Measurements from ENCODE around the gene PTGDR. TPM values are rescaled to one million over a fixed set of nuclear protein-coding genes. Genes with fewer than 3 reads are reported as not detected.

The PTGDR gene
- total RNA-seq, 1 donor from 2014 or later, result not detected

GRCh38 chr14:52262600-52262999 is 4.9 kb upstream of the PTGDR start:
- DNase-seq, result no peak
- Mint-ChIP-seq H3K27ac (no peak overlapping the region), H3K27me3 (peaks cover 28% of the 10 kb centered on the region), H3K9me3 (no peaks in the 10 kb centered on the region), H3K4me1 (peaks cover 26% of the 10 kb centered on the region), H3K4me3 (no peak overlapping the region), H3K36me3 (ENCODE audit: low read depth) (no peaks in the 10 kb centered on the region)
- CTCF ChIA-PET, result no interaction called here
- intact Hi-C loops (cut with micrococcal nuclease), result no loop called here
- POLR2A ChIA-PET, result no interaction called here
- TF ChIP-seq, protein P1, sequence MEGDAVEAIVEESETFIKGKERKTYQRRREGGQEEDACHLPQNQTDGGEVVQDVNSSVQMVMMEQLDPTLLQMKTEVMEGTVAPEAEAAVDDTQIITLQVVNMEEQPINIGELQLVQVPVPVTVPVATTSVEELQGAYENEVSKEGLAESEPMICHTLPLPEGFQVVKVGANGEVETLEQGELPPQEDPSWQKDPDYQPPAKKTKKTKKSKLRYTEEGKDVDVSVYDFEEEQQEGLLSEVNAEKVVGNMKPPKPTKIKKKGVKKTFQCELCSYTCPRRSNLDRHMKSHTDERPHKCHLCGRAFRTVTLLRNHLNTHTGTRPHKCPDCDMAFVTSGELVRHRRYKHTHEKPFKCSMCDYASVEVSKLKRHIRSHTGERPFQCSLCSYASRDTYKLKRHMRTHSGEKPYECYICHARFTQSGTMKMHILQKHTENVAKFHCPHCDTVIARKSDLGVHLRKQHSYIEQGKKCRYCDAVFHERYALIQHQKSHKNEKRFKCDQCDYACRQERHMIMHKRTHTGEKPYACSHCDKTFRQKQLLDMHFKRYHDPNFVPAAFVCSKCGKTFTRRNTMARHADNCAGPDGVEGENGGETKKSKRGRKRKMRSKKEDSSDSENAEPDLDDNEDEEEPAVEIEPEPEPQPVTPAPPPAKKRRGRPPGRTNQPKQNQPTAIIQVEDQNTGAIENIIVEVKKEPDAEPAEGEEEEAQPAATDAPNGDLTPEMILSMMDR (IDR thresholded peaks at IDR 0.05), result no peak
- no peak for ATAC-seq (ENCODE audit: low read depth)

GRCh38 chr14:52263190-52263589 is 4.3 kb upstream of the PTGDR start:
- POLR2A ChIA-PET, result no interaction called here
- H3K27ac Mint-ChIP-seq, result no peak overlapping the region
- CTCF ChIA-PET, result no interaction called here
- H3K4me3 Mint-ChIP-seq, result no peak overlapping the region
- peaks cover 32% of the 10 kb centered on the region for H3K4me1 Mint-ChIP-seq
- DNase-seq (no peak), ATAC-seq (ENCODE audit: low read depth) (no peak)
- no peaks in the 10 kb centered on the region for H3K9me3 Mint-ChIP-seq
- no peaks in the 10 kb centered on the region for H3K36me3 Mint-ChIP-seq (ENCODE audit: low read depth)
- TF ChIP-seq, protein P1 (IDR thresholded peaks at IDR 0.05), result no peak
- H3K27me3 Mint-ChIP-seq, result peaks cover 32% of the 10 kb centered on the region
- intact Hi-C loops (cut with micrococcal nuclease), result no loop called here

DNA sequence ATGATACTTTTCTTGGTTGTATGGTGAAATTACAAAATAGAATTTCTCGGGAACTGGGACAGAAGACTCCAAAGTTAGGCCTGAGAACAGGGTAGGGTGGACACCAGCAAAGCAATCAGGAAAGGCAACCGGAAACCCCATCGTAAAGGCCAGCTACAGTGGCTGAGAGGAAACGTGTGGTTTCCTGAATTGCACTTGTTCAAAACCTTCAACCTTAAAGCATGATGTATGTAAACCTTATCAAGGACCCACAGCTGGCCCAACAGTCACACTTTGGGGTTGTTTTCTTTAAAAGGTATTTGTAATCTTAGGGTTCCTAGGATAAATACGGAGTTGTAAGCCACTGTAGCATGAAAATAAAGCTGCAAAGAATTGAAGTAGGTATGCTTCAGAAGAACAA is 2.2 kb upstream of the PTGDR start:
- Mint-ChIP-seq H3K4me1 (peaks cover 43% of the 10 kb centered on the region), H3K4me3 (no peak overlapping the region), H3K27ac (no peak overlapping the region), H3K9me3 (no peaks in the 10 kb centered on the region), H3K36me3 (ENCODE audit: low read depth) (no peaks in the 10 kb centered on the region), H3K27me3 (peaks cover 47% of the 10 kb centered on the region)
- TF ChIP-seq, protein P1 (IDR thresholded peaks at IDR 0.05), result no peak
- DNase-seq (no peak), ATAC-seq (ENCODE audit: low read depth) (no peak)
- CTCF ChIA-PET, result no interaction called here
- intact Hi-C loops (cut with micrococcal nuclease), result no loop called here
- POLR2A ChIA-PET, result no interaction called here

GRCh38 chr14:52266179-52266578 is 1.3 kb upstream of the PTGDR start:
- intact Hi-C loops (cut with micrococcal nuclease), result no loop called here
- CTCF ChIA-PET, result no interaction called here
- H3K27me3 Mint-ChIP-seq, result peaks cover 45% of the 10 kb centered on the region

DNA sequence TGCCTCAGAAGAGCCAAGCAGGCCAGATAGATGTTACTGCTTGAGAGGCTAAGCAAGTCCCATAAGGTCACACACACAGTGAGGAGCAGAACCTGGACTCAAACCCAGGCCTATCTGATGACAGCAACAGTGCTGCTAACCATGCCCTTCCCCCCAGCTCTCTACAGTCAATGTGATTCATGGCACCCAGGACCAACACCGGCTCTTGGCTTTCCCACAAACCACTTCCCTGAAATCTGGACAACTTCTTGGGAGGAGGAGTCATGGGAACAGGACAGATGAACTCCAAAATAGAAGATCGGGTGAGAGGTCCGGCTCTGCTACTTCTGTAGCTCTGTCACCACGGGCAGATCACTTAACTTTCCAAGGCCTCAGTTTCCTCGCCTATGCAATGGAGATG is 716 bp upstream of the PTGDR start:
- Mint-ChIP-seq H3K4me3 (peak overlapping the region; percentile 6), H3K4me1 (peaks cover 43% of the 10 kb centered on the region)
- intact Hi-C loops (cut with micrococcal nuclease), result no loop called here

More at GRCh38 chr14:52266179-52266578, 1.3 kb upstream of the PTGDR start:
- Mint-ChIP-seq H3K9me3 (no peaks in the 10 kb centered on the region), H3K27ac (no peak overlapping the region), H3K4me3 (no peak overlapping the region), H3K4me1 (peaks cover 43% of the 10 kb centered on the region), H3K36me3 (ENCODE audit: low read depth) (no peaks in the 10 kb centered on the region)
- POLR2A ChIA-PET, result no interaction called here
- DNase-seq (no peak), ATAC-seq (ENCODE audit: low read depth) (no peak)
- TF ChIP-seq, protein P1 (IDR thresholded peaks at IDR 0.05), result no peak

More for the DNA sequence above, 716 bp upstream of the PTGDR start:
- Mint-ChIP-seq H3K36me3 (ENCODE audit: low read depth) (no peaks in the 10 kb centered on the region), H3K27me3 (peaks cover 49% of the 10 kb centered on the region), H3K9me3 (no peaks in the 10 kb centered on the region), H3K27ac (no peak overlapping the region)
- ChIA-PET POLR2A (no interaction called here), CTCF (no interaction called here)
- ATAC-seq (ENCODE audit: low read depth) (no peak), DNase-seq (no peak)
- TF ChIP-seq, protein P1 (IDR thresholded peaks at IDR 0.05), result no peak

All from activated B cell treated with CpG ODN at 0.5 μM for 24 hours (primary cell).